Type B pancreatic cell (in vitro differentiated cells): ENCODE results near the gene FLT1. TPM values are rescaled to one million over a fixed set of nuclear protein-coding genes. Genes with fewer than 3 reads are reported as not detected.

ENCODE experiments used
- DNase-seq: peaks from one replicate; pipeline ENCODE4 v3.0.0; 2021; ENCODE audit warnings: mixed read lengths; ENCODE audit not compliant: unreplicated experiment; ENCODE audit errors: extremely low spot score
- H3K27ac Mint-ChIP-seq: 2 replicates; pipeline ENCODE4 v1.8.0; 2021; ENCODE audit warnings: mild to moderate bottlenecking, mixed read lengths
- H3K27me3 Mint-ChIP-seq: 2 replicates; pipeline ENCODE4 v1.8.0; 2021; ENCODE audit warnings: mixed read lengths
- H3K36me3 Mint-ChIP-seq: 2 replicates; pipeline ENCODE4 v1.8.0; 2021; ENCODE audit warnings: mixed read lengths
- H3K4me1 Mint-ChIP-seq: one replicate; pipeline ENCODE4 v1.8.0; 2021; ENCODE audit warnings: mixed read lengths; ENCODE audit not compliant: unreplicated experiment
- H3K4me3 Mint-ChIP-seq: 2 replicates; pipeline ENCODE4 v1.8.0; 2021; ENCODE audit warnings: mild to moderate bottlenecking, mixed read lengths
- H3K9me3 Mint-ChIP-seq: 2 replicates; pipeline ENCODE4 v1.8.0; 2021; ENCODE audit warnings: mixed read lengths
- total RNA-seq: library from RNA; stranded (reverse); gene quantifications from 2 replicates; pipeline ENCODE4 v1.2.1, GENCODE V29; 2021; ENCODE audit warnings: low replicate concordance
- TF ChIP-seq, protein P1 (sequence below): fragments of 200-600 bp; sonication (generic); conservative IDR thresholded peaks from 2 replicates; pipeline ENCODE4 v1.5.0; 2021; ENCODE audit warnings: antibody characterized with exemption, mild to moderate bottlenecking

The FLT1 gene
- total RNA-seq, 1 donor from 2014 or later: 1.3 TPM

GRCh38 chr13:28415994-28416421 is 78.9 kb downstream of the FLT1 start:
- H3K27me3 Mint-ChIP-seq: peaks cover 7% of the 10 kb centered on the region
- DNase-seq: no peak
- no peak overlapping the region for H3K4me3 Mint-ChIP-seq
- TF ChIP-seq, protein P1, sequence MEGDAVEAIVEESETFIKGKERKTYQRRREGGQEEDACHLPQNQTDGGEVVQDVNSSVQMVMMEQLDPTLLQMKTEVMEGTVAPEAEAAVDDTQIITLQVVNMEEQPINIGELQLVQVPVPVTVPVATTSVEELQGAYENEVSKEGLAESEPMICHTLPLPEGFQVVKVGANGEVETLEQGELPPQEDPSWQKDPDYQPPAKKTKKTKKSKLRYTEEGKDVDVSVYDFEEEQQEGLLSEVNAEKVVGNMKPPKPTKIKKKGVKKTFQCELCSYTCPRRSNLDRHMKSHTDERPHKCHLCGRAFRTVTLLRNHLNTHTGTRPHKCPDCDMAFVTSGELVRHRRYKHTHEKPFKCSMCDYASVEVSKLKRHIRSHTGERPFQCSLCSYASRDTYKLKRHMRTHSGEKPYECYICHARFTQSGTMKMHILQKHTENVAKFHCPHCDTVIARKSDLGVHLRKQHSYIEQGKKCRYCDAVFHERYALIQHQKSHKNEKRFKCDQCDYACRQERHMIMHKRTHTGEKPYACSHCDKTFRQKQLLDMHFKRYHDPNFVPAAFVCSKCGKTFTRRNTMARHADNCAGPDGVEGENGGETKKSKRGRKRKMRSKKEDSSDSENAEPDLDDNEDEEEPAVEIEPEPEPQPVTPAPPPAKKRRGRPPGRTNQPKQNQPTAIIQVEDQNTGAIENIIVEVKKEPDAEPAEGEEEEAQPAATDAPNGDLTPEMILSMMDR: no peak
- H3K36me3 Mint-ChIP-seq: no peaks in the 10 kb centered on the region
- H3K9me3 Mint-ChIP-seq: no peaks in the 10 kb centered on the region
- no peak overlapping the region for H3K27ac Mint-ChIP-seq
- H3K4me1 Mint-ChIP-seq: peaks cover 5% of the 10 kb centered on the region

GRCh38 chr13:28413999-28414398 is 80.9 kb downstream of the FLT1 start:
- H3K4me1 Mint-ChIP-seq: peaks cover 5% of the 10 kb centered on the region
- H3K36me3 Mint-ChIP-seq: no peaks in the 10 kb centered on the region
- H3K27me3 Mint-ChIP-seq: peaks cover 5% of the 10 kb centered on the region
- TF ChIP-seq, protein P1: no peak
- no peaks in the 10 kb centered on the region for H3K9me3 Mint-ChIP-seq
- H3K4me3 Mint-ChIP-seq: no peak overlapping the region
- H3K27ac Mint-ChIP-seq: no peak overlapping the region
- DNase-seq: no peak

DNA sequence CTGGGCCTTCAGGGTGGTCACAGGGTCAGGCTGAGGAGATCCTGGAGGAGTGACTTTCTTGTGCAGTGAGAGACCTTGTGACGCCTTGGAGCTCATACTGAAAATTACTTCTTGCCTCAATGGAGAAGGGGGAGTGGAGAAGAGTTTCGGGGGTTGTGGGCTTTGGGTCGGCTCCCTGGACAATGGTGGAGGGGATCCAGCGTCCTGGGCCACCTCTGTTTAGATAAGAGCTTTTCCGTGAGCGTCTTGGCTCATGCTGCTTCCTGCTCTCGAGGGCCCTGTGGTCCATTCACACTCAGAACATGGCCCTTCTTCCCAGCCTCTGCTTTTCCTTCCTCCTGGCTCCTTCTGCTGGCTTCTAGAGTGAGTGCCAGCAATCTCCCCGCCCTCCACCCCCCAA is 81.9 kb downstream of the FLT1 start:
- H3K27ac Mint-ChIP-seq: no peak overlapping the region
- DNase-seq: no peak
- H3K36me3 Mint-ChIP-seq: no peaks in the 10 kb centered on the region
- peaks cover 4% of the 10 kb centered on the region for H3K27me3 Mint-ChIP-seq
- TF ChIP-seq, protein P1: no peak
- H3K4me1 Mint-ChIP-seq: peaks cover 14% of the 10 kb centered on the region
- H3K9me3 Mint-ChIP-seq: no peaks in the 10 kb centered on the region
- H3K4me3 Mint-ChIP-seq: no peak overlapping the region

DNA sequence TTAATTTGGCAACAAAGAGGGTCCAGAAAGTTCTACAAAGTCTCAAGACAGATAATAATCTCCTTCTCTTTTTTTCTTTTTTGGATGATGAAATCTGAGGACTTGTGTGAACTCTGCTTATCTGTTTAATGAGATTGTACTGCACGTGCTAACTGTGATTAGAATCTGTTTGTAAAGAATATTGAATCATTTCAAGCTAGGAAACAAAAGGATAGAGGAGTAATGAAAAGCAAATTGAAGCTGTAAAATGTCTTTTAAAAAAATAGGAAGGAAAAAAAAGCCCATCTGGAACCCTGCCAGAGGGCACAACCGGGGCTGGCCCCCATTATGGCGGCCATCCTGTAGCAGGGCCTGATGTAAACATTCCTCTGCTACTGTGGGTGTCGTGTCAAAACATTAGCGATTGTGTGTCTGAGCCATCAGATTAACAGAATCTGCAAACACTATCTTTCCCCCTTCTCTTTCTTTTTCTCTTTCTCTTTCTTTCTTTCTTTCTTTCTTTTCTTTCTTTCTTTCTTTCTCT is 83.0 kb downstream of the FLT1 start:
- peaks cover 15% of the 10 kb centered on the region for H3K4me1 Mint-ChIP-seq
- no peak overlapping the region for H3K4me3 Mint-ChIP-seq
- DNase-seq: no peak
- no peaks in the 10 kb centered on the region for H3K36me3 Mint-ChIP-seq
- H3K27me3 Mint-ChIP-seq: peaks cover 4% of the 10 kb centered on the region
- H3K9me3 Mint-ChIP-seq: no peaks in the 10 kb centered on the region
- TF ChIP-seq, protein P1: no peak
- no peak overlapping the region for H3K27ac Mint-ChIP-seq

DNA sequence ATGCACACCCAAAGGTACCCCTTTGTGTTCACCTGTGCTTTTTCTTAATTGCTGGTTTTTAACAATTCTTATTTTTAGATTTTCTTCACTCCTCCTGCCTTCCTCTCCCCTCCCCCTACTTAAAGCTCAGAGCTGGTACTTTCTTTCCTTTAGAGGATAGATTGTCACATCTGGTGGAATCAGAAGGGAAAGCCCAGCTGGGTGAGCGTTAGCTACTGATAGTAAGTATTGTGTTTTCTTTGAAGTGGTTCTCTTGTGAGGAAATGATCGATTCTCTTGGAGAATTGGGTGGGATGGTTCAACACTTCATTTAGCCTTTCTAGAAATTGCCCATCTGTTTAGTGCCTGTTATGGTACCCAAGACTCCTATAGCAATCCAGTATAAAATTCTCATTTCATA is 84.8 kb downstream of the FLT1 start:
- TF ChIP-seq, protein P1: no peak
- H3K36me3 Mint-ChIP-seq: no peaks in the 10 kb centered on the region
- H3K4me3 Mint-ChIP-seq: no peak overlapping the region
- H3K27ac Mint-ChIP-seq: no peak overlapping the region
- H3K27me3 Mint-ChIP-seq: no peaks in the 10 kb centered on the region
- H3K9me3 Mint-ChIP-seq: no peaks in the 10 kb centered on the region
- peaks cover 15% of the 10 kb centered on the region for H3K4me1 Mint-ChIP-seq
- DNase-seq: no peak

- Mint-ChIP-seq H3K27me3 (no peaks in the 10 kb centered on the region), H3K9me3 (no peaks in the 10 kb centered on the region), H3K4me1 (peaks cover 15% of the 10 kb centered on the region), H3K27ac (no peak overlapping the region), H3K4me3 (no peak overlapping the region), H3K36me3 (no peaks in the 10 kb centered on the region)
- TF ChIP-seq, protein P1: no peak
- no peak for DNase-seq
Measured at GRCh38 chr13:28409648-28410047, 85.3 kb downstream of the FLT1 start.
